Right kidney (tissue), 1 donor: Measurements from ENCODE around the gene SLC25A29.

Source experiments
- DNase-seq: peaks from one replicate; pipeline ENCODE4 v3.0.0-alpha.2; 2016

The SLC25A29 gene

GRCh38 chr14:100332797-100333196 is 26.6 kb upstream of the SLC25A29 start:
- no peak for DNase-seq

- no peak for DNase-seq
Observed at GRCh38 chr14:100332071-100332639, 25.9 kb upstream of the SLC25A29 start.

GRCh38 chr14:100330388-100330931 is 24.2 kb upstream of the SLC25A29 start:
- no peak for DNase-seq

- no peak for DNase-seq
Observed at GRCh38 chr14:100330007-100330344, 23.7 kb upstream of the SLC25A29 start.

- no peak for DNase-seq
Observed at GRCh38 chr14:100329233-100330006, 23.2 kb upstream of the SLC25A29 start.

- no peak for DNase-seq
Observed at GRCh38 chr14:100328495-100329163, 22.4 kb upstream of the SLC25A29 start.

GRCh38 chr14:100327128-100327527 is 20.9 kb upstream of the SLC25A29 start:
- no peak for DNase-seq

GRCh38 chr14:100325958-100326357 is 19.7 kb upstream of the SLC25A29 start:
- DNase-seq, result no peak

GRCh38 chr14:100325231-100325632 is 19.0 kb upstream of the SLC25A29 start:
- DNase-seq, result no peak

- DNase-seq, result no peak
Observed at GRCh38 chr14:100323942-100324307, 17.7 kb upstream of the SLC25A29 start.

- no peak for DNase-seq
Observed at GRCh38 chr14:100323121-100323941, 17.1 kb upstream of the SLC25A29 start, which contains the start of gene SLC25A47. Gene SLC25A47 (plus strand): TSS chr14:100323339. CDS start chr14:100323415, 76 bp downstream.

GRCh38 chr14:100322138-100322957 is 16.1 kb upstream of the SLC25A29 start:
- no peak for DNase-seq

- DNase-seq, result no peak
Observed at GRCh38 chr14:100321473-100322137, 15.4 kb upstream of the SLC25A29 start.

GRCh38 chr14:100320157-100320856 is 14.1 kb upstream of the SLC25A29 start:
- no peak for DNase-seq

- DNase-seq, result peak; percentile 57
Observed at GRCh38 chr14:100317912-100318808, 11.9 kb upstream of the SLC25A29 start.

- DNase-seq, result no peak
Observed at GRCh38 chr14:100317389-100317788, 11.1 kb upstream of the SLC25A29 start.

- no peak for DNase-seq
Observed at GRCh38 chr14:100314724-100315123, 8.5 kb upstream of the SLC25A29 start.

GRCh38 chr14:100313464-100314230 is 7.4 kb upstream of the SLC25A29 start:
- DNase-seq, result no peak
